ENCODE data around the gene UBE2I.

Gene UBE2I

DNA sequence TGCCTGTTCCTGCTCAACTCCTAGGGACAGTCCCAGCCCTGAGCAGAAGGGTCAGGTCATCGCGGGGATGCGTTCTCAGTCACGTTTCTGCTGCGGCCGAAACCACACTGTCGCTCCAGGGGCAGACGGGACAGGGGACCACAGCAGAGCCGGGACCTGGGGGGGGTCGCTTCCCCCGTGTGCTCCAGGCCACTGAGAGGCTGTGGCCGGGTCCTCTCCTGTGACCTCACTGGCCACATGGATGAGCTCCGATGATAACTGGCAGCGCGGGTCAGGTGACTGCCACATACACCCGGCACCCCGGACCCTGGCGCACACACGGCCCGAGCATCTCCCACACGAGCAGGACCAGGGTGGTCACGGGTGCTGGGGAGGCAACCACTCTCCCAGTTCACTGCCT is 55.1 kb downstream of the UBE2I start:
- DNase-seq: no peak

DNA sequence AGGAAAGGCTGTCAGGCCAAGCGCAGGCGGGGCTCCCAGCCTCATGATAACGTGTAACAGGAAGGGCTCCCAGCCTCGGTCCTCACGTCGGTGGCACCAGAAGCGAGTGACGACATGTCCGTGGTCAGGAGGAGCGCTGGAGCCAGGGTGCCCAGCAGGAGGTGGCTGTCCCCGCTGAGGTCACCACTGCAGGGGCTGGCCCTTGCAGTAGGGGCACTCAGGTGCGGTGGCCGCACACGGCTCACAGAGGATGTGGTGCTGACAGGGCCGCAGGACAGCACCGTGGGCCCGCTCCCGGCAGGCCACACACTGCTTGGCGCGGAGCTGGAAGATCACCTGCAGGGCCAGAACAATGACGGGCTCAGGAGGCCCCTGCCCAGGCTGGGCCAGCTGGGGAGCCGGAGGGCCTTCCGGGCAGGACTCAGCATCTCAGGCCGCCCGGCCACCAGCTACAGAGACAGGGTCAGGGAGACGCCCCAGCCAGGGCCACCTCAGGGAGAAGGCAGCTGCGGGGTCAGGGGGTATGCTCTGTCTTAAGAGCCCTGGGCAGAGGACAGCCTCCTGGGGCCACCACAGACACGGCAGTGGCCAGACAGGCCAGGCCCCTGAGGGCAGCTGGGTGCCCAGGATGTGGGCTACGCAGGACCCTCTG is 56.8 kb downstream of the UBE2I start:
- no peak for DNase-seq

DNA sequence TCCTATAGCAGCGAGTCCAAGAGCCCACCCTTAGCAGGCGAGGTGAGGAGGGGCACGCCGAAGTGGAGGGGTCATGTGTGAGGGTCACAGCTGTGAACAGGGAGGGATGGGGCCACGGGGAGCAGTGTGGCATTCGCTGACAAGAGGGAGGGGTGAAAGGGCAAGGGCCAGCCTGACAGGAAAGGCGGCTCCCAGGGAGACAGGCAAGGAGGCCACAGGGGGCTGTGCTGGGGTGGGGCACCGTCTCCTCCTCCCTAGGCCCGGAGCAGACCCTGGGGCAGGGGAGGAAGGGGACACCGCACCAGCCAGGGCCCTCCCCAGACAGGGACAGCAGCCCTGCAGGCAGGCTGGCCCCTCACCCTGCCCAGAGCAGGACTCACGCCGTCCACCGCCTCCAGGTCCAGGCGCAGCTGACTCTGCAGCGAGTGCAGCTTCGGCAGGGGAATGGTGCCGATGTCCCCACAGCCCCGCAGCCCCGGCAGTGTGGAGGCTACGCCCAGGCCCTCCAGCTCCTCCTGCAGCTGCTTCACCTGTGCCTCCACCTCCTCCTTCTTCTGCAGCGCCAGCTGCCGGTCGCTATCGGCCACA is 57.4 kb downstream of the UBE2I start:
- no peak for DNase-seq

DNA sequence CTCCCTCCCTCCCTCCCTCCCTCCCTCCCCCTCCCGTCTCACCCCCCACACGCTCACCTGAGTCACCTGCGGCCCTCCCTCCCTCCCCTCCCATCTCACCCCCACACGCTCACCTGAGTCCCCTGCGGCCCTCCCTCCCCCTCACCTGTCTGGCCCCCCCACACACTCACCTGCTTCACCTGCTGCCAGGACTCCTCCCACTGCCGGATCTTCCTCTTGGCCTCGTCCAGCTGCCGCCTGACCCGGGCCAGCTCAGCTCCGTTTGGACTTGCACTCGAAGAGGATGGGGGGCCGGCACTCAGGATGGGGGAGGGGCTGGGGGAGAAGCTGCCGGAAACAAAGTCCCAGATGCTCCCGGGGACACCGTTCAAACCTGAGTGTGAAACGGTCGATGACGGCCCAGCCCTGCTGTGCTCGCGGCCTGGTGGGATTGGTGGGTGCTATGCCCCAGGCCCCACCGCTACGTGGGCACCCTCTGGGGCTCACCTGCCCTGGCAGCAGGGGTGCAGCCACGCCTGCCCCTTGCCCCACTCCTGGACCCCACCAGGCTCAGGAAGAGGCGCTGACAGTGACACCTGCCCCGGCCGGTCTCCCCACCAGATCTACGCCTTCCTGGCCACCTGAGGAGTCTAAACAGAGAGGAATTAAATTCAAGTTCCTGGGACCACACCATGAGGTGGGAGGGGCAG is 58.2 kb downstream of the UBE2I start:
- no peak for DNase-seq

DNA sequence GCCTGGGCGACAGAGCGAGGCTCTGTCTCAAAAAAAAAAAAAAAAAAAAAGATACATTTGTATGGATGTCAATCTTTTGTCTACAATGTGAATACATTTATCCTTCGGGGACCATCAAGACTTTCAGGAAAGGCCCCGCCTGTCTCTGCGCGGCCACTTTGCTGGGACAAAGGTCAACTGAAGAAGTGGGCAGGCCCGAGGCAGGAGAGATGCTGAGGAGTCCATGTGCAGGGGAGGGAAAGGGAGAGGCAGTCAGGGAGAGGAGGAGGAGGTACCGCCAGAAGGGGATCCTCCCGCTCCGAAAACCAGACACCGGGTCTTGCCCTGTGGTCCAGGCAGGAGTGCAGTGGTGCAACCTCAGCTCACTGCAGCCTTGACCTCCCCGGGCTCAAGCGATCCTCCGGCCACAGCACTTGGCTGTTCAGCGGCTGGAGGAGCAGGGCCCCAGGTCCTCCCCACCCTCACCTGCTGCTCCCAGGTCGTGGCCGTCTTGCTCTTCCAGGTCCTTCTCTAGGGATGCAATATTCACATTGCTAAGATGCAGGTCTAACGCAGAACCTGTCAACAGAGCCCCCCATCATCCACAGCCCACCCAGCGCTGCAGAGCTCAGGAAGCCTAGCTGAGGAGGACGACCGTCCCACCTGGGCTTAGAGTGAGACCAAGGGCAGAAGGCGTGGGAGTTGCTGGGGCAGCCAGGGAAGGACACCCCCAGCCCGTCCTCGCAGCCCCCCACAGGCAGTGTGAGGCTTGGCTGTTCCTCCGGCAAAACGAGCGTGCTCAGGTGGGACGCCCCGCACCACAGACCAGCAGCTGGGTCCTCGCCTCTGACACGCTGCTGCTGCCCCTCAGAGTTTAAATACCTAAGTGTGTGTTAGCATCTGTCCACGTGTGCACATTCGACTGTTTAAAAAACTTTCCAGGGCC is 61.9 kb downstream of the UBE2I start:
- DNase-seq: no peak

DNA sequence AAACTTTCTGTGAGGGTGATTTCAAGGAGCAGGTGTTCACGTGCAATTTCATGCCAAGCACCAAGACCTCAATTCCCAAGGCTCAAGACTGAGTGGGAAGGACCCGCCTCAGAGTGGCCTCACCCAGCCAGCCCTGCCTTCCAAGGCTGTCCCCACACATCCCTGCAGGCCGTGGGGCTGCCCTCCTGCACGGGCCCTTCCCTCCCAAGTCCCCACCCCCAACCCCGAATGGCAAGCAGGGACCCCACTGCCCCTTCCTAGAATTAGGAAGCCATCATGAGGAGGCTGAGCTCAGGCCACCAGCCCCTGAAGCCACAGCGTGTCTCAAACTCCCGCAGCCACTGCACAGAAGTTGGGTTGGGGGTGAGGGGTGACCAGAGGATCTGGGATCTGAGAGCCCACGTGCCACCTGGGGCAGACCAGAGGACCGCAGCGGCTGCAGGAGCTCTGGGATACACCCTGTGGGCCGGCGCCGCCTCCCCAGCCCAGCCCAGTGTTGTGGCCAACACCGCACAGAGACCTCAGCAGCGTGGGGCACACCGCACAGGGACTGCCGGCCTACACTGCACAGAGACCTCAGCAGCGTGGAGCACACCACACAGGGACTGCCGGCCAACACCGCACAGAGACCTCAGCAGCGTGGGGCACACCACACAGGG is 63.0 kb downstream of the UBE2I start:
- no peak for DNase-seq

DNA sequence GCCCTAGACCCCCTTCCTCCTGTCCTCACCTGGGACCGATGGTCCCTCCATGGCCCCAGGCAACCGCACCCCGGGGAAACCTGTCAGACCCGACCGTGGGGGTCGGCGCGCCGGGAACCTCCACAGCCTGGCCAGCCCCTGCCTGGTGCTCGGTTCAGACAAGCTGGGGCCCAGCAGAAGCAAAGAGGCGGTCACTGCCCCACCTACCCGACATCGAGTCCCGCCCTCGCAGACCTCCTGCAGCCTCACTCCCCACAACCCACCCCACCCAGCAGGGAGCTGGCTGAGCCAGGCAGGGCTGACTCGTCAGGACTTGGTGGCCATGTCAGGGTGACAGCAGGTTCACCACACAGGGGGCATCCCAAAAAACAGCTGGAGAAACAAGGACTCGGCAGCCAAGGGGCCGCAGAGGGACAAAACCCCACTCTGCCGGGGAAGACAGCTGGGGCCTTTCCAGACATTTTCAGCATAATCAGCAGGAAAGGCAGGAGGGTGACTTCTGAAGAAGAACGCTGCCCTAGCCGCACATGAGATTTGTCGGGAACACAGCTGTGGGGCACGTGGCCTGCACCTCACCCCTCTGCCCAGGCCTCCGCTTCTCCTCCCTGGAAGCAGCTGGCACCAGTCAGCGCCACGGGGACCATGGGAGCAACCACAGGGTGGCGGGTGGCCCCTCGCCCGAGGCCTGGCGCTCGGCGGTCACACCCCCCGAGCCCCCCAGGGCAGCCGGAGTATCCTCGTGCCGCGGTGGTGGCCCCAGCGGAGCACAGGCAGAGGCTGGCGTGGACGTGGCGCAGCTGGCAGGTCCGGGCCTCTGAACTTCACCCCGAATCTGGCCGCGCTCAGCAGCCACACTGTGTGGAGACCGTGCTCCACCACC is 65.2 kb downstream of the UBE2I start:
- DNase-seq: no peak

DNA sequence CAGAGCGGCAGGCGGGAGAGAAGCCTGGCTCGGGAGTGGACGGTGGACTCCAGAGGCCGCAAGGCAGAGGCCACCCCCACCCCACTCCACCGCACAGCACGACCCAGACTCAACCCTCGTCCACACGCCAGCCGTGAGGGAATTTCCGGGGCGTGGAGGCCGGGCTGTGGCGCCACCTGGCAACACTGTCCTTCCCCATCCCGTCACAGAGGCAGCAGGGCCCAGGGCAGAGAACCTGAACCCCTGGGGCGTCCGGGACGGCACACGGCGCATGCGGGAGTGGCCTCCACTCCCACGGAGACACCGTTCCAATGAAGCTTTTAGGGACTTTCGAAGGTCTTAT is 65.8 kb downstream of the UBE2I start:
- DNase-seq: no peak

DNA sequence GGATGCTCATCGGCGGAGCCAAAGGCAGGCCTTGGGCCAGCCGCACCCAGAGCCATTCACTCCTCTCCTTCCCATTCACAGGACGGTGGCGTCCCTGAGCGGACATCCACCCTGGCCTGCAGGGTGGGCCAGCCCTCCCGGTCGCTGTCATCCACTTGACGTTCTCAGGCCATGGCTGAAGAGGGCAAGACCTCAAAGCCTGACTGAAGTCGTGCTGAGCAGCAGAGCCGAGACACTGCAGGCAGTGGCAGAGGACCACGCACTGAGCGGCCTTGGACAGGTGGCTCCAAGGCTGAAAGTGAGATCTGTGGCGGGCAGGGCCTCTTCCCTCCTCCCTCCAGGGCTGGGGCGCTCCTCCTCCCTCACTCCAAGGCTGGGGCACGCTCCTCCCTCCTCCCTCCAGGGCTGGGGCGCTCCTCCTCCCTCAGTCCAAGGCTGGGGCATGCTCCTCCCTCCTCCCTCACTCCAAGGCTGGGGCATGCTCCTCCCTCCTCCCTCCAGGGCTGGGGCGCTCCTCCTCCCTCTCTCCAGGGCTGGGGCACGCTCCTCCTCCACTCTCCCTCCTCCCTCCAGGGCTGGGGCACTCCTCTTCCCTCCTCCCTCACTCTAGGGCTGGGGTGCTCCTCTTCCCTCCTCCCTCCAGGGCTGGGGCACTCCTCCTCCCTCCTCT is 66.4 kb downstream of the UBE2I start:
- DNase-seq: no peak
